Measurements from ENCODE around the gene GRK5.

DNA sequence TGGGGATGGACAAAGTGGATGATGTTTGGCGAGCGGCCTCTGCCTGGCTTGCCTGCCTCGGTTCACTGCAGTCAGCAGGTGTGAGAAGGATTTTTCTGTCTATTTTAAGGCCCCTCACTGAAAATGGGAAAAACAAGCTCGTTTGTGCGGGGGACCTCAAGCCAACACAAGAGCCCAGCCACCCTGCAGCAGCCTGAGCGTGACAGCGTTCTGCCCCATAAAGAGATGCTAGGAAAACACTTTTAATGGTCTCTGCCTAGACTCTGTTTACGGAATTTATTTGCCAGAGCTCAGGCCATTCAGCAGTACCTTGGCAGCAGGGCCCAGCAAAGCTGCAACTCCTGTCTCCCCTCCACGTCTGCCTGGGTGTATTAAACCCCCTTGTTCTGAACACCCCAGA is 131.7 kb downstream of the GRK5 start:
- TF ChIP-seq, protein P1, sequence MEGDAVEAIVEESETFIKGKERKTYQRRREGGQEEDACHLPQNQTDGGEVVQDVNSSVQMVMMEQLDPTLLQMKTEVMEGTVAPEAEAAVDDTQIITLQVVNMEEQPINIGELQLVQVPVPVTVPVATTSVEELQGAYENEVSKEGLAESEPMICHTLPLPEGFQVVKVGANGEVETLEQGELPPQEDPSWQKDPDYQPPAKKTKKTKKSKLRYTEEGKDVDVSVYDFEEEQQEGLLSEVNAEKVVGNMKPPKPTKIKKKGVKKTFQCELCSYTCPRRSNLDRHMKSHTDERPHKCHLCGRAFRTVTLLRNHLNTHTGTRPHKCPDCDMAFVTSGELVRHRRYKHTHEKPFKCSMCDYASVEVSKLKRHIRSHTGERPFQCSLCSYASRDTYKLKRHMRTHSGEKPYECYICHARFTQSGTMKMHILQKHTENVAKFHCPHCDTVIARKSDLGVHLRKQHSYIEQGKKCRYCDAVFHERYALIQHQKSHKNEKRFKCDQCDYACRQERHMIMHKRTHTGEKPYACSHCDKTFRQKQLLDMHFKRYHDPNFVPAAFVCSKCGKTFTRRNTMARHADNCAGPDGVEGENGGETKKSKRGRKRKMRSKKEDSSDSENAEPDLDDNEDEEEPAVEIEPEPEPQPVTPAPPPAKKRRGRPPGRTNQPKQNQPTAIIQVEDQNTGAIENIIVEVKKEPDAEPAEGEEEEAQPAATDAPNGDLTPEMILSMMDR (conservative IDR thresholded peaks at IDR 0.05): no peak
- no peak for TF ChIP-seq EZH2 (IDR thresholded peaks at IDR 0.05; ENCODE audit: low read depth)

All from PC-9 (cell line).